H9 (cell line): Measurements from ENCODE around the gene SNX15. TPM values are rescaled to one million over a fixed set of nuclear protein-coding genes. Genes with fewer than 3 reads are reported as not detected.

ENCODE experiments used
- DNase-seq: peaks from one replicate; pipeline ENCODE4 v3.0.0-alpha.2; 2017
- H2AFZ ChIP-seq: one replicate; pipeline ENCODE4 v1.6.1; 2013; ENCODE audit warnings: mild to moderate bottlenecking, low read length, control low read depth, moderate library complexity
- H2AK5ac ChIP-seq: 2 replicates; pipeline ENCODE4 v1.6.1; 2013; ENCODE audit warnings: low read length, control low read depth, mixed read lengths; ENCODE audit not compliant: insufficient read length
- H2BK120ac ChIP-seq: one replicate; pipeline ENCODE4 v1.6.1; 2013; ENCODE audit warnings: low read depth, mild to moderate bottlenecking, low read length, control low read depth, inconsistent platforms; ENCODE audit not compliant: poor library complexity, severe bottlenecking
- H2BK12ac ChIP-seq: 2 replicates; pipeline ENCODE4 v1.6.1; 2013; ENCODE audit warnings: low read length, control low read depth, mixed read lengths, low read depth; ENCODE audit not compliant: insufficient read length
- H2BK15ac ChIP-seq: 2 replicates; pipeline ENCODE4 v1.6.1; 2013; ENCODE audit warnings: low read depth, low read length, control low read depth
- H2BK20ac ChIP-seq: one replicate; pipeline ENCODE4 v1.6.1; 2013; ENCODE audit warnings: low read depth, mild to moderate bottlenecking, low read length, control low read depth, inconsistent platforms; ENCODE audit not compliant: poor library complexity, severe bottlenecking
- H2BK5ac ChIP-seq: 2 replicates; pipeline ENCODE4 v1.6.1; 2013; ENCODE audit warnings: low read length, control low read depth, mixed read lengths; ENCODE audit not compliant: insufficient read length
- H3K14ac ChIP-seq: 2 replicates; pipeline ENCODE4 v1.6.1; 2013; ENCODE audit warnings: low read length, control low read depth; ENCODE audit not compliant: insufficient read depth
- H3K18ac ChIP-seq: 2 replicates; pipeline ENCODE4 v1.6.1; 2013; ENCODE audit warnings: low read depth, mild to moderate bottlenecking, mixed read lengths, low read length, control low read depth; ENCODE audit not compliant: insufficient read length
- H3K23ac ChIP-seq: 2 replicates; pipeline ENCODE4 v1.6.1; 2013; ENCODE audit warnings: low read length, control low read depth, mixed read lengths, low read depth; ENCODE audit not compliant: insufficient read length
- H3K23me2 ChIP-seq: 2 replicates; pipeline ENCODE4 v1.6.1; 2013; ENCODE audit warnings: low read depth, mild to moderate bottlenecking, mixed read lengths, low read length, control low read depth; ENCODE audit not compliant: insufficient read length, poor library complexity, severe bottlenecking
- H3K27ac ChIP-seq: 2 replicates; pipeline ENCODE4 v1.5.1; 2013; ENCODE audit warnings: low read length, control low read depth, mixed read lengths, low read depth; ENCODE audit not compliant: insufficient read length
- H3K27me3 ChIP-seq: 2 replicates; pipeline ENCODE4 v1.6.1; 2013; ENCODE audit warnings: low read length, control low read depth, inconsistent platforms; ENCODE audit not compliant: insufficient read depth
- H3K4ac ChIP-seq: 2 replicates; pipeline ENCODE4 v1.6.1; 2013; ENCODE audit warnings: low read depth, mild to moderate bottlenecking, control low read depth, inconsistent platforms, low read length, moderate library complexity
- H3K4me1 ChIP-seq: 2 replicates; pipeline ENCODE4 v1.6.1; 2013; ENCODE audit warnings: low read length, control low read depth, inconsistent platforms; ENCODE audit not compliant: insufficient read depth
- H3K4me2 ChIP-seq: 2 replicates; pipeline ENCODE4 v1.6.1; 2013; ENCODE audit warnings: low read length, control low read depth, mixed read lengths; ENCODE audit not compliant: insufficient read length, insufficient read depth
- H3K56ac ChIP-seq: 2 replicates; pipeline ENCODE4 v1.6.1; 2013; ENCODE audit warnings: low read depth, mild to moderate bottlenecking, mixed read lengths, low read length, control low read depth; ENCODE audit not compliant: insufficient read length
- H3K79me1 ChIP-seq: 2 replicates; pipeline ENCODE4 v1.6.1; 2013; ENCODE audit warnings: low read depth, mild to moderate bottlenecking, moderate library complexity, low read length, control low read depth, inconsistent platforms; ENCODE audit not compliant: insufficient read depth, poor library complexity, severe bottlenecking
- H3K79me2 ChIP-seq: 2 replicates; pipeline ENCODE4 v1.6.1; 2013; ENCODE audit warnings: low read length, control low read depth, inconsistent platforms; ENCODE audit not compliant: insufficient read depth
- H3K9ac ChIP-seq: 2 replicates; pipeline ENCODE4 v1.6.1; 2013; ENCODE audit warnings: low read length, control low read depth, mixed read lengths; ENCODE audit not compliant: insufficient read length; ENCODE audit errors: extremely low read depth
- H3K9me3 ChIP-seq: one replicate; pipeline ENCODE4 v1.6.1; 2013; ENCODE audit warnings: low read depth, low read length, inconsistent platforms; ENCODE audit not compliant: control insufficient read depth
- H3T11ph ChIP-seq: one replicate; pipeline ENCODE4 v1.6.1; 2013; ENCODE audit warnings: mild to moderate bottlenecking, low read length, control low read depth, inconsistent platforms
- H4K20me1 ChIP-seq: one replicate; pipeline ENCODE4 v1.6.1; 2013; ENCODE audit not compliant: control insufficient read depth, insufficient read length, insufficient read depth
- H4K5ac ChIP-seq: 2 replicates; pipeline ENCODE4 v1.6.1; 2013; ENCODE audit warnings: low read depth, mild to moderate bottlenecking, mixed read lengths, low read length, control low read depth; ENCODE audit not compliant: insufficient read length
- H4K8ac ChIP-seq: replicated peaks from 2 replicates; pipeline ENCODE4 v1.6.1; 2013; ENCODE audit warnings: low read length, control low read depth, mixed read lengths, low read depth; ENCODE audit not compliant: insufficient read length
- H4K91ac ChIP-seq: 2 replicates; pipeline ENCODE4 v1.6.1; 2013; ENCODE audit warnings: low read depth, mild to moderate bottlenecking, moderate library complexity, mixed read lengths, low read length, control low read depth; ENCODE audit not compliant: insufficient read length
- H3K27ac Mint-ChIP-seq, 3 experiments: 2 replicates in 2 of 3; 3 replicates in 1 of 3; pipeline ENCODE4 v1.8.0; 2020 to 2021; ENCODE audit warnings: mixed read lengths in 3 of 3, mild to moderate bottlenecking in 1 of 3, moderate library complexity in 1 of 3
- H3K27me3 Mint-ChIP-seq: 2 replicates; pipeline ENCODE4 v1.8.0; 2021; ENCODE audit warnings: low read depth, mild to moderate bottlenecking, moderate library complexity, mixed read lengths
- H3K36me3 Mint-ChIP-seq, 3 experiments: 2 replicates in 2 of 3; 3 replicates in 1 of 3; pipeline ENCODE4 v1.8.0; 2020 to 2021; ENCODE audit warnings: low read depth in 3 of 3, mixed read lengths in 3 of 3; ENCODE audit not compliant: insufficient read depth in 1 of 3
- H3K4me1 Mint-ChIP-seq, 2 experiments: 2 replicates each; pipeline ENCODE4 v1.8.0; 2020; ENCODE audit warnings: mixed read lengths in 2 of 2
- H3K4me3 Mint-ChIP-seq, 2 experiments: 2 replicates in 1 of 2; 3 replicates in 1 of 2; pipeline ENCODE4 v1.8.0; 2020 to 2021; ENCODE audit warnings: mild to moderate bottlenecking in 2 of 2, mixed read lengths in 2 of 2, moderate library complexity in 1 of 2
- H3K9me3 Mint-ChIP-seq, 2 experiments: 2 replicates in 1 of 2; 3 replicates in 1 of 2; pipeline ENCODE4 v1.8.0; 2020; ENCODE audit warnings: mild to moderate bottlenecking in 2 of 2, mixed read lengths in 2 of 2, moderate library complexity in 1 of 2
- CTCF ChIP-seq: fragments of 200-600 bp; sonication (generic); conservative IDR thresholded peaks from 3 replicates; pipeline ENCODE4 v1.8.0; 2021; ENCODE audit warnings: antibody characterized with exemption, mild to moderate bottlenecking
- WGBS: extraction: QIAGEN DNeasy Blood & Tissue Kit; methylation state at CpG from one replicate; pipeline ENCODE4 v1.1.7; 2013; ENCODE audit warnings: missing lambda C conversion rate, low lambda C conversion rate, mixed read lengths; ENCODE audit not compliant: insufficient read length; ENCODE audit errors: extremely low coverage; 5-methylcytosine and 5-hydroxymethylcytosine counted together
- total RNA-seq: library from RNA; stranded (reverse); gene quantifications from 2 replicates; pipeline ENCODE4 v1.2.1, GENCODE V29; 2021

The SNX15 gene
- total RNA-seq, 1 experiment from 2014 or later = 24.3 TPM

- Histone ChIP-seq H4K91ac (no peak overlapping the region), H3K56ac (no peak overlapping the region), H3K79me2 (no peaks in the 10 kb centered on the region), H3K18ac (no peak overlapping the region), H2BK20ac (no peak overlapping the region), H4K8ac (no peak overlapping the region), H2BK15ac (no peak overlapping the region), H2BK120ac (no peak overlapping the region), H2AFZ (no peak overlapping the region), H3K14ac (no peak overlapping the region), H3K23me2 (no peaks in the 10 kb centered on the region), H3K9ac (no peak overlapping the region), H4K20me1 (no peaks in the 10 kb centered on the region), H2BK12ac (no peak overlapping the region), H3K4me1 (peaks cover 6% of the 10 kb centered on the region; the same call in 1 of the 2 replicates), H3K27ac (no peak overlapping the region), H3K79me1 (no peaks in the 10 kb centered on the region), H3T11ph (no peak overlapping the region), H3K23ac (no peak overlapping the region), H3K27me3 (no peaks in the 10 kb centered on the region), H2BK5ac (no peak overlapping the region), H2AK5ac (no peak overlapping the region), H3K4me2 (no peak overlapping the region), H3K9me3 (no peaks in the 10 kb centered on the region), H3K4ac (no peak overlapping the region), H4K5ac (no peak overlapping the region)
- H3K36me3 Mint-ChIP-seq = no peaks in the 10 kb centered on the region
- no peak for TF ChIP-seq CTCF
- H3K4me3 Mint-ChIP-seq = no peak overlapping the region
- H3K27ac Mint-ChIP-seq = no peak overlapping the region
- H3K9me3 Mint-ChIP-seq = no peaks in the 10 kb centered on the region
- H3K27me3 Mint-ChIP-seq = no peaks in the 10 kb centered on the region
- no CpG with 5 or more reads among the region's 9 CpGs for WGBS
- DNase-seq = no peak
- H3K4me1 Mint-ChIP-seq = peaks cover 21 to 31% of the 10 kb centered on the region in 2 experiments
Measured at GRCh38 chr11:65069217-65069616, 42.0 kb downstream of the SNX15 start.
